Activated naive CD4-positive, alpha-beta T cell (primary cell): Measurements from ENCODE around the gene FAM20A.

Experiments
- DNase-seq, 4 experiments: peaks; one replicate each; lab custom pipeline; 2025; lab: John Stamatoyannopoulos, UW

Gene FAM20A

GRCh38 chr17:68491381-68492231 is 109.6 kb downstream of the FAM20A start:
- no peak for DNase-seq

- DNase-seq, result no peak
Measured at GRCh38 chr17:68489919-68490318, 111.2 kb downstream of the FAM20A start.
